Parathyroid adenoma (tissue), 2 donors: ENCODE measurements around the gene PEAK1.

Source experiments
- H2AFZ ChIP-seq: fragments of 300-600 bp; sonication (generic); one replicate; pipeline ENCODE4 v1.7.0; 2017; ENCODE audit warnings: antibody characterized with exemption, mild to moderate bottlenecking
- H3K27ac ChIP-seq: fragments of 300-600 bp; sonication (generic); one replicate; pipeline ENCODE4 v1.7.0; 2017
- H3K27me3 ChIP-seq: fragments of 300-600 bp; sonication (generic); one replicate; pipeline ENCODE4 v1.7.0; 2017; ENCODE audit warnings: low read length; ENCODE audit not compliant: control insufficient read depth, insufficient read depth
- H3K36me3 ChIP-seq: fragments of 300-600 bp; sonication (generic); one replicate; pipeline ENCODE4 v1.7.0; 2017; ENCODE audit warnings: low read length; ENCODE audit not compliant: control insufficient read depth, insufficient read depth
- H3K4me1 ChIP-seq: fragments of 300-600 bp; sonication (generic); one replicate; pipeline ENCODE4 v1.7.0; 2017; ENCODE audit warnings: control low read depth
- H3K4me2 ChIP-seq: fragments of 300-600 bp; sonication (generic); one replicate; pipeline ENCODE4 v1.7.0; 2017; ENCODE audit warnings: low read length
- H3K4me3 ChIP-seq: fragments of 300-600 bp; sonication (generic); one replicate; pipeline ENCODE4 v1.7.0; 2017; ENCODE audit warnings: low read depth, low read length
- H3K79me2 ChIP-seq: fragments of 300-600 bp; sonication (generic); one replicate; pipeline ENCODE4 v1.7.0; 2017; ENCODE audit warnings: control low read depth
- H3K9ac ChIP-seq: fragments of 300-600 bp; sonication (generic); one replicate; pipeline ENCODE4 v1.7.0; 2017; ENCODE audit warnings: mild to moderate bottlenecking
- H3K9me3 ChIP-seq: fragments of 300-600 bp; sonication (generic); one replicate; pipeline ENCODE4 v1.7.0; 2017; ENCODE audit warnings: low read length; ENCODE audit not compliant: control insufficient read depth
- TF ChIP-seq, protein P1 (sequence below): fragments of 300-600 bp; sonication (generic); IDR thresholded peaks from one replicate; pipeline ENCODE4 v1.7.0; 2017; ENCODE audit warnings: antibody characterized with exemption, mild to moderate bottlenecking
- donor health status: primary hyperparathyroidism.

PEAK1 gene

DNA sequence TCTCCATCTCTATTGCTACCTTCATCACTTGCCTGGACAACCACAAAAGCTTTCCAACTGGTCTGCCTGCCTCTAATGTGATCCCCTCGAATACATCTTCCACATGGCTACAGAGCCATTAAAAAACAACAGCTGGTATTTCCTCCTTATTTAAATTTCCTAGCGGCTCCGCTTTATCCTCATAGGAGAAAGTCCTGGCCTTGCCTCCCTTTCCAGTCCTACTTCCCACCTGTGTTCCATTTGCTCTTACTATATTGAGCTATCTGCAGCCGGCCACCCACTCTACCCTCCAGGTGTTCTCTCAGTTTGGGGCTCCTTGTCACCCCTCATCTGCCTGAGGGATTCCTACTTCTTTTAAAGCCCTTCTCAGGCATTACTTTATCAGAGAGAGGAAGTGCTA, 299.3 kb downstream of the PEAK1 start:
- no peak overlapping the region for H3K4me3 ChIP-seq
- H3K4me2 ChIP-seq = no peak overlapping the region
- H2AFZ ChIP-seq = no peak overlapping the region
- TF ChIP-seq, protein P1, sequence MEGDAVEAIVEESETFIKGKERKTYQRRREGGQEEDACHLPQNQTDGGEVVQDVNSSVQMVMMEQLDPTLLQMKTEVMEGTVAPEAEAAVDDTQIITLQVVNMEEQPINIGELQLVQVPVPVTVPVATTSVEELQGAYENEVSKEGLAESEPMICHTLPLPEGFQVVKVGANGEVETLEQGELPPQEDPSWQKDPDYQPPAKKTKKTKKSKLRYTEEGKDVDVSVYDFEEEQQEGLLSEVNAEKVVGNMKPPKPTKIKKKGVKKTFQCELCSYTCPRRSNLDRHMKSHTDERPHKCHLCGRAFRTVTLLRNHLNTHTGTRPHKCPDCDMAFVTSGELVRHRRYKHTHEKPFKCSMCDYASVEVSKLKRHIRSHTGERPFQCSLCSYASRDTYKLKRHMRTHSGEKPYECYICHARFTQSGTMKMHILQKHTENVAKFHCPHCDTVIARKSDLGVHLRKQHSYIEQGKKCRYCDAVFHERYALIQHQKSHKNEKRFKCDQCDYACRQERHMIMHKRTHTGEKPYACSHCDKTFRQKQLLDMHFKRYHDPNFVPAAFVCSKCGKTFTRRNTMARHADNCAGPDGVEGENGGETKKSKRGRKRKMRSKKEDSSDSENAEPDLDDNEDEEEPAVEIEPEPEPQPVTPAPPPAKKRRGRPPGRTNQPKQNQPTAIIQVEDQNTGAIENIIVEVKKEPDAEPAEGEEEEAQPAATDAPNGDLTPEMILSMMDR = no peak
- H3K27me3 ChIP-seq = no peaks in the 10 kb centered on the region
- no peaks in the 10 kb centered on the region for H3K36me3 ChIP-seq
- H3K9ac ChIP-seq = no peak overlapping the region
- no peaks in the 10 kb centered on the region for H3K9me3 ChIP-seq
- H3K4me1 ChIP-seq = no peaks in the 10 kb centered on the region
- no peaks in the 10 kb centered on the region for H3K79me2 ChIP-seq
- no peak overlapping the region for H3K27ac ChIP-seq

DNA sequence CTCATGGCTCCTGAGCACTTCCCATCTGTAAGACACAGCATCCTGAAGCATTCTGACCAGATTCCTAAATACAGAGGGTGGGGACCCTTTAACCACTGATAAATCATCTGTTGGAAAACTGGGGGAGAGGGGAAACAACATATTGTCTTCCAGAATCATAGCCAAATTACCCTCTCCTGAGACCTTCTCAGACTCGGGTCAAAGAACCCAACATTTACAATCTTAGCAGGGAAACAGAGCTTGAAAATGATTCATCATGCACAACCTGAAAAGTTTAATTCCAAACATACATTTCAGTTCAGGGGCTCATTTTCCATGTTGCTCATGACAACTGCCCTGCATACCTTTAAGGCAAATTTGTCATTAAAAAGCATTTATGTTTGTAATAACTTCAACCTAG, 300.5 kb downstream of the PEAK1 start:
- H3K4me1 ChIP-seq = no peaks in the 10 kb centered on the region
- no peak overlapping the region for H3K4me3 ChIP-seq
- no peaks in the 10 kb centered on the region for H3K79me2 ChIP-seq
- TF ChIP-seq, protein P1 = no peak
- H3K4me2 ChIP-seq = no peak overlapping the region
- no peaks in the 10 kb centered on the region for H3K9me3 ChIP-seq
- no peak overlapping the region for H3K9ac ChIP-seq
- no peak overlapping the region for H2AFZ ChIP-seq
- no peaks in the 10 kb centered on the region for H3K36me3 ChIP-seq
- no peaks in the 10 kb centered on the region for H3K27me3 ChIP-seq
- no peak overlapping the region for H3K27ac ChIP-seq

DNA sequence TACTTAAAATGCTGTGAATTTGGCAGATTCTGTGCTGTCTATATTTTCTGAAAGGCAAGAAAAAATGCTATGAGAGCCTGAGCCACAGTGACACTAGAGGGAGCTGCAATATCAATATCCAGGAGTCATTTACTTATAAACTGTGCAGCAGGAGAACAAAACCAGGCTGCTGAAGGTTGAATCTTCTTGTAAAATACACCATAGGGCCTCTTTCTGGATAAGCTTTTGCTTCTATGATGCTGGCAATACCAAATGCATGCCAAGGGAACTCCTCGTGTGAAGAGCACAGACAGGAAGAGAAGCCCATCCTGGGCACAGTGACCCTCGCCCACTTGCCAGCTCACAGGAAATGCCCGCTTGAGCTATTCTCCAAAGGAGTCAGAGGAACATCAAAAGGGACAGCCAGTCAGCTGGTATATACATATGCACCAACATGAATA, 301.0 kb downstream of the PEAK1 start:
- TF ChIP-seq, protein P1 = peak; percentile 59
- H3K27me3 ChIP-seq = no peaks in the 10 kb centered on the region
- no peaks in the 10 kb centered on the region for H3K9me3 ChIP-seq
- no peaks in the 10 kb centered on the region for H3K4me1 ChIP-seq
- H3K79me2 ChIP-seq = no peaks in the 10 kb centered on the region
- H3K4me3 ChIP-seq = no peak overlapping the region
- H2AFZ ChIP-seq = no peak overlapping the region
- no peaks in the 10 kb centered on the region for H3K36me3 ChIP-seq
- no peak overlapping the region for H3K27ac ChIP-seq
- no peak overlapping the region for H3K9ac ChIP-seq
- H3K4me2 ChIP-seq = no peak overlapping the region

DNA sequence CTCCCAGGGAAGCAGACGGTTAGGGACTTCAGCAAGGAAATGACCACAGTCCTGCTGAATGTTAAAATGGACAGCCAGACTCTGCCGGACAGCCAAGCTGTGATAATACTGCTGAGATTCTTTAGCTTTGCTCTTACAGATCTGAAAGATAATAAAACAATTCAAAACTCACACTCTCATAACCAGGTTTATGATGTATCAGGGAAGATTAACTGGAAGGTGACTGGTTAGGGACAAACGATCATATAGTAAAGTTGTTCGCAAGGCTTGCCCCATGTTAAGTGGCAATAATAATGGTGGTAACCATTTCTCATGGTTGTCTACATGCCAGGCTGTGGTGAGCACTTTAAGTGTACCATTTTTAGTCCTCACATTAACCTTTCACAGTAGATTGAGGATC, 304.7 kb downstream of the PEAK1 start:
- no peaks in the 10 kb centered on the region for H3K36me3 ChIP-seq
- no peaks in the 10 kb centered on the region for H3K79me2 ChIP-seq
- no peak overlapping the region for H3K4me2 ChIP-seq
- H3K9me3 ChIP-seq = no peaks in the 10 kb centered on the region
- H3K4me1 ChIP-seq = no peaks in the 10 kb centered on the region
- no peak overlapping the region for H3K4me3 ChIP-seq
- H3K9ac ChIP-seq = no peak overlapping the region
- H3K27ac ChIP-seq = no peak overlapping the region
- no peaks in the 10 kb centered on the region for H3K27me3 ChIP-seq
- no peak overlapping the region for H2AFZ ChIP-seq
- TF ChIP-seq, protein P1 = no peak

DNA sequence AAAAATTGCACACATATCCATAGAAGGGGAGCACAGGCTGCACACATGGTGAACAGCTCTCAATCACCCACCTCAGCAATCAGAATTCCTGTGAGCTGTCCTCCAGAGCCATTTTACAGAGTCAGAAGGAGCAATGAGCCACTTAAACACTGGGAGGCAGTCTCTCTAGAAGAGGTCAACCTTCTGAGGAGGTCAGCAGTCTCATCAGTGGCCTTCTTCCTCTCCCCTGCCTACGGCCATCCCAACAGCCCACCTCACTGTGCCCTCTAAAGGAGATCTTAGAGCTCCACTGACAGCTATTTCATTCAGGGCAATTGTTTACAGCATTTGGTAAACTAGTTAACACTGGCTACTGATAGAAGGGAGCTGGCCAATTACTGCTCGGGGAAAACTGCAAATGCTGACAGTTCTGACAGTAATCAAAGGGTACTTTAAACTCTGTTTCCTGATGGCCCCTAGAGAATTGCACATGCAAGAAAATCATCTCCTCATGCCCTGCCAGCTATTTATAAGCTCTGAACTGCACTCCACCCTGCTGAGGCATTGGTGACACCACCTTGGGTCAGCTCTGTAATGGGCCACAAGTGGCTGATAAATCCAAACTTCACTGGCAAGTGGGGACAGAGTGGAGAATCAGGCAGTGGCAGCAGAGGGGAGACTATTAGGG, 306.9 kb downstream of the PEAK1 start:
- Histone ChIP-seq H2AFZ (no peak overlapping the region), H3K4me3 (no peak overlapping the region), H3K36me3 (no peaks in the 10 kb centered on the region), H3K27ac (no peak overlapping the region), H3K9me3 (no peaks in the 10 kb centered on the region), H3K79me2 (no peaks in the 10 kb centered on the region), H3K27me3 (no peaks in the 10 kb centered on the region), H3K4me2 (no peak overlapping the region), H3K4me1 (no peaks in the 10 kb centered on the region), H3K9ac (no peak overlapping the region)
- TF ChIP-seq, protein P1 = no peak
